GM19463 (cell line): ENCODE data around the gene RELT.

ENCODE experiments used
- ATAC-seq: cut with Tn5 transposase; IDR thresholded peaks from one replicate; pipeline ENCODE4 v1.9.1; 2021; ENCODE audit warnings: mild to moderate bottlenecking, moderate library complexity; ENCODE audit not compliant: unreplicated experiment

RELT gene

DNA sequence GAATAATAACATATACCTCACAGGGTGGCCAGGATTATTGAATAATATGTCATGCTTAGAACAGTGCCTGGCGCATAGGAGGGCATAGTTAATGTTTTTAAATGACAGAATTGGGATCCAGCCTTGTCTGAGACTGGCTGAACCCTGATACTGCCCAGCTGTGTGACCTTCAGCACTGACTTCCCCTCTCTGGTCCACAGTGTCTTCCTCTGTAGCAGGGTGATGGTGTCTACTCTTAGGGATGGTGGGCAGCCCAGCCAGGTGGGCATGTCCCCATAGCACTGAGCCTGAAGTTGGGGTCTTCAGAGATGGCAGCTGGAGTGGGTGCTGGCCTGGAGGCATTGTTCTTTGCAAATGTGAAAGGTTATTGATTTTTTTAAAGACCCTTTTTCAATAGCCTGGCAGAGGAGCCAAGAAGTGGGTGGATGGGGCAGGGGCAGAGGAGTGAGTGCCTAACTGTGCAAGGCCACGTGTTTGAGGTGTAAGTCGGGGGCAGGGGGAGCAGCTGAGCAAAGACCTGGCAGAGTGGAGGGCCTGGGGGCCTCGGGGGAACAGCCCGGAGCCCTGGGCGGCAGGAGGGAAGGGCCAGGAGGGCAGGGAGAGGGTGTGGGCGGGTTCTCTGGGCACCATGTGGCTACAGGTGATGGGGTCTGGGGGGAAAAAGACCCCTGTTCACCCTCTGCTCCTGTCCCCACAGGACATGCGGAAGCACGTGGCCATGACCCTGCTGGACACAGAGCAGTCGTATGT is 29.8 kb upstream of the RELT start:
- ATAC-seq = no peak

DNA sequence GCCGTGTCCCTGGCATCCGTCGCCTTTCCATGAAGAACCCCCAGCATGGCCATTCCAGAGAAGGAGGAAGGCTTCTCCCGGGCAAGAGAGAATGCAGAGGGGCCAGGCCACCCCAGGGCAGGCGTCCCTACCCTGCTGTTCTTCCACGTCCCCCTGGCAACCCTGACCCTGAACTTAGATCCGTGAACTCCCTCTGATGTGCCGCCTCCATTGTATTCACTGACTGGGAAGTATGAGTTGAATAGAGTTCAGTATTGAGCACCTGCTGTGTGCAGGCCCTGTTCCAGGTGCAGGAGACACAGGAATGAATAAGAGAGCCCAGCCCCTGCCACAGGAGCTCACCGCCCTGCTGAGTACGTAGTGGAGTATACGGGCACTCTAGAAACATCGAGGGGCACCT is 29.1 kb upstream of the RELT start:
- no peak for ATAC-seq

DNA sequence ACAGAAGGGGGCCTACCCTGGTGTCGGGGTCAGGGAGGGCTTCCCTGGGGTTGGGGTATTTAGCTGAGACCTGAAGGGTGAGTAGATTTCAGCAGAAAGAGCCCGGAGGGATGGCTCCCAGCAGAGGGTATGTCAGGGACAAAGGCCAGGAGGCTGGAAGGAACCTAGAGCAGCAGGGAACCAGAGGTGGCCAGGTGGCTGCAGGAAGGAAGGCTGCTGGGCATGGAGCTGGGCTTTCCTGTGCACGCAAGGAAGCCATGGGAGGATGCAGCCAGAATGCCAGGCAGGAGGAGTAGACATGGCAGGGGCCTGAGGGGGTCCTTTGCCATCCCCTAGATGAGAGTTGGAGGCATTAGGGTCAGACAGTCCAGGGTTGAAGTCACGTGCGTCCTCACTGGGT is 27.4 kb upstream of the RELT start:
- no peak for ATAC-seq

DNA sequence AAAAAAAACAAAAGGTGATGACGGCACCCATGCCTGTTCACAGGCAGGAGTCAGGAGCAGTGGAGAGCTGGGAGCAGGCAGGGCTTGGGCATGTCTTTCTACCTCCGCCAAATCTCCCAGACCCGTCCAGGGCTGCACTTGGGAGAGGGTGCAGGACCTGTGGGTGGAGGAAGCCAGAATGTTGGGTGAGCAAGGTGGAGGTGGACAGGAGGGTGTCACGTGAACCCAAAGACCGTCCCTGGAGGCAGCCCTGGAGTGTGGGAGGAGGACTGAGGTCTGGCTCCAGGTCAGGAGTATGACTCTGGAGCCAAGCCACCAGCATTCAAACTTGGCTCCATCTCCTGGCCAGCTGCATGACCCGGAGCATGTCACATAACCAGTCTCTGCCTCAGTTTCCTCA is 26.6 kb upstream of the RELT start:
- ATAC-seq = no peak

DNA sequence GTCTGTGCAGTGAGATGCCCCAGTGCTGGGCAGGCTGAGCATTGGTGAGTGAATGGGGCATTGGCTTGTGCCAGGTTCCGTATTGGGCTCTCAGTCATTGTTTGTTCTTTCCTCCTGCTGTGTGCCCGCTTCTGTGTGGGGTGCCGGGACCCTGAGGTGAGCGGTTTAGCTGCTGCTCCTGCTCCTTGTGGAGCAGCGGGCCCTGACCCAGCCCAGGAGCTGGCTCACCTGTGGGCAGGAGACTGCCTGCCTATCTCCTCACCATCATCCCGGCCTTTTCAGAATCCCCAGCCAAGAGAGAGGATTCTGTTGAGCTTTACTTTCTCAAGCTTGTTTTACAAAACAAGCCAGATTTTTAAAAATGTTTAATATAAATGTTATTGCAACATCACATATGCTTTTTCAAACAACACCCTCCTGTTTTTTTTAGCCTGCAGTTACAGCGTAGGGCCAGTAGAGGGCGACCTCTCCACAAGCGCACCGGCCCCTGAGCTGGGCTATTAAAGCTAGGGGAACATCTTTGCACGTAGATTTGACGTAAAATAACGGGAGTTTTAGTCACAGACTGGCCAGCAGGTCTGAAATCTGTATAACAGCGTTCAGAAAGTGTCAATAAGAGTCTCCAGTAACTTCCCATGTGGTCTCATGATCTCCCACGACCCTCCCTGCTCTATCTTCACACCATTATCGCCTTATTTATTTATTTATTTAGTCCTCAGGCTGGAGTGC is 25.1 kb upstream of the RELT start:
- ATAC-seq = no peak

DNA sequence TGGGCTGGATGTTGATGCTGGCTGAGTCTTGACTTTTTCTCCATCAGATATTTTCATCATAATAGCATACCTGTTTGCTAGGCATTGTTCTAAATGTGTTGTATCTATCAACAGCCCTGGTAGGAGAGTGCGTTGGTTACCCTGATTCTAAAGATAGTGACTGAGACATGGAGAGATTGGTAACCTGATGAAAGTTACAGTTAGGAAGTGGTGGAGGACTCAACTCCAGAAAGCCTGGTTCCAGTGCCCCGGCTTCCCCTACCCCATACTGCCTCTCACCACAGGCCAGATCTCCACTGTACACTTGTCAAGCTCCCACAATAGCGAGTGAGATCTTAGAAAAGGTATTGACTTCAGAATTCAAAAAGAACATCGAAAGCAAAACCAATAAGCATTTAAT is 22.8 kb upstream of the RELT start:
- ATAC-seq = no peak

DNA sequence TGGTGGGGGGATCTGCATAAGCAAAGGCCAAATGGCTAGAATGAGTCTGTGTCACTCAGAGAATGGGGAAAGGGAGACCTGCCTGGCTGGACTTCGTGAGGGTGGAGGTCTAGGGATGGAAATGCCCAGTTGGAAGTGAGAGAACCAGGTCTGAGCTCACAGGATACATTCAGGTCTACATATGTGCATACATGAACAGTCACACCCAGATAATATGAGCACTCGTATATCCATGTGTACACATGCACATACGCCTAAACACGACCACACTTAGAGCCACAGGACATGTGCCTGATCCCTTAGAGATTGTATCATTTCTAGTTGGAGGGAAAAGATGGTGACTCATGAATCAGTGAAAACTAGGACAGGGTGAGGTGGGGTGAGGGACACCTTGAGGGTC is 21.1 kb upstream of the RELT start:
- ATAC-seq = no peak

DNA sequence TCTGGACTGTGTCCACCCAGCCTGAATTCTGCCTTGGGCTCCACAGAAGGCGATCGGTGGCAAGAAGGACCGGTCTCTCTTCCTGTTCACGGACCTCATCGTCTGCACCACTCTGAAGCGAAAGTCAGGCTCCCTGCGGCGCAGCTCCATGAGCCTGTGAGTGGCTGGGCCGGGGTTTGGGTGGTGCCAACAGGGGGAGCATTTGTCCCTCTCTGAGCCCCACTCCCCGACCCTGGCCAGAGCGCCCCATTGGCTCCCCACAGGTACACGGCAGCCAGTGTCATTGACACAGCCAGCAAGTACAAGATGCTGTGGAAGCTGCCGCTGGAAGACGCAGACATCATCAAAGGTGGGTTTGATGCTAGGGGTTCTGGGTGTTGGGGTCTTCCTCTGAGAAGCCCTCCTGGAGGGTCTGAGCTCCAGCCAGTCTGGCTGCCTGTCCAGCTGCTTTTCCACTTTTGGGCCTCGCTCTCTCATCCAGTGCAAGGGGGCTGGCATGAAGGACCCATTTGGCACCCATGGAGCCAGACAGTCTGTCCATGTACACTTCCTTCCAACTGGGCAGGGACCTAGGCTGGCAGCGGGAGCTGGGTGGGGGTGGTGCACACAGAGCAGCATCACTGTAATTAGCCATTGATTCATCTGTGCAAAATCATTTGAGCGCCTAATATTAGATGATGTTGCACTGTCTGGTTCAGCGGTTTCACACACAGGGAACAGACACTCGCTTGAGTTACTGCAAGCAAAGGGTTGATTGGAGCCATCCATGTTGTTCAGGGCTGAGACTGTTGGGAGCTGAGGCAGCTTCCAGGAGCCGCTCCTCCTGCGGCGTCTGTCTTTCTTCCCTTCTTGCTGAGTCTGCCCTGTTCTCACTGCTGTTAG is 19.0 kb upstream of the RELT start:
- ATAC-seq = no peak

DNA sequence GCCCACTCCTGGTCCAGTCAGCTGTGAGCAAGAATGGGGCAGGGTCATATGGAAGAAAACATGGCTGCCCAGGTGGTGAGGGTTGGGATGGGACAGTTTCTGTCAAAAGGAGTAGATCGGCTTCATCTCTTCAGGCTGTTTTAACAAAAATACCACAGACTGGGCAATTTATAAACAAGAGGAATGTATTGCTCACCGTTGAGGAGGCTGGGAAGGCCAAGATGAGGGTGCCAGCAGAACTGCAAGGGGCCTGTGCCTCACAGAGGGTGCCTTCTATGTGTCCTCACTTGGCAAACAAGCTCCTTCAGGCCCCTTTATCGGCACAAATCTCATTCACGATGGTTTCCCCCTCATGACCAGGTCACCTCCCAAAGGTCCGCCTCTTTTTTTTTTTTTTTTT is 18.1 kb upstream of the RELT start:
- no peak for ATAC-seq

DNA sequence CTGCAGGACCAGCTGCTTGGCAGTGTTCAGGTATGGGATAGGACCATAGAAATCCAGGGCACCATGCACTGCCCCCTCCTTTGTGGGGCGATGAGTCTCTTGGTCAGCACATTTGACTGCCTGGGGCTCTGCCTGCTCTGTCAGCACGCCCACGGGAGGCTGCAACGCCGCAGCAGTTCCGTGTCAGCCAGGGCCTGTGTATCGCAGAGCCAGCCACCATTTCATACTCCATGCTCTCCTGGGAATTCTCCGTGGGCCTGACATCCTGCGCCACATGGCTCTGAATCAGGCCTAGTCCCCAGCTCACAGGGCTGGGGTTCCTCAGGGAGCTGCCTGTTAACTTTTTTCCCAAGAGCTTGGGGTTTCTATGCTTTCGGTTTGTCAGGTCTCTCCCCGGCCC is 16.9 kb upstream of the RELT start:
- no peak for ATAC-seq

DNA sequence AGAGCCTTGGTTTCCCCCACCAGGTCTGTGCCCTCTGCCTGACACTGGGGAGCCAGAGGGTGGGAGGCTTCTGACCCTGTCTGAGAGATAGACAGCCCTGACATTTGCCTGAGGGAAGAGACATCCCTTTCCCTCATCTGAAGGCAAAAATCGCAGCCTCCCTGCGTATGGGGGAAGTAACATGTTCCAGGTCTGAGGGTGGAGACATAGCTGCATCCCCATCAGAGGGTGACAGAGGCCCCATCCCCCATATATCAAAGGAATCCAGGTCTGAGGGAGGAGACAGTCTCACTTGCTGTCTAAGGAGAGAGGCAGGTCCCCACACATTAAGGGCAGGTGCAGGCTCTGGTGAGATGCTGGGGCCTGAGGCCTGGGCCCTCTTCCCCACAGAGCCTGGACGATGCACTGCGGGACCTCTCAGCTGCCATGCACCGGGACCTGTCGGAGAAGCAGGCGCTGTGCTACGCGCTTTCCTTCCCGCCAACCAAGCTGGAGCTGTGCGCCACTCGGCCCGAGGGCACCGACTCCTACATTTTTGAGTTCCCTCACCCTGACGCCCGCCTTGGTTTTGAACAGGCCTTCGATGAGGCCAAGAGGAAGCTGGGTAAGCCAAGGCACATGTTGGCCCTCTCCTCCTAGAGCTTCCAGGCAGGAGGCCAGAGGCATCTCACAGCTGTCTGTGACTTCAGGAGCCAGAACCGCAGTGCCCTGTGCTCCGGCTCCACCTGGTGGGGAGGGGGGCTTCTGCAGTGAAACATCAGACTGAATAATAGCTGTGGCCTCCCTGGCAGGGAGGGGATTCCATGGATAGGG is 16.1 kb upstream of the RELT start:
- no peak for ATAC-seq

DNA sequence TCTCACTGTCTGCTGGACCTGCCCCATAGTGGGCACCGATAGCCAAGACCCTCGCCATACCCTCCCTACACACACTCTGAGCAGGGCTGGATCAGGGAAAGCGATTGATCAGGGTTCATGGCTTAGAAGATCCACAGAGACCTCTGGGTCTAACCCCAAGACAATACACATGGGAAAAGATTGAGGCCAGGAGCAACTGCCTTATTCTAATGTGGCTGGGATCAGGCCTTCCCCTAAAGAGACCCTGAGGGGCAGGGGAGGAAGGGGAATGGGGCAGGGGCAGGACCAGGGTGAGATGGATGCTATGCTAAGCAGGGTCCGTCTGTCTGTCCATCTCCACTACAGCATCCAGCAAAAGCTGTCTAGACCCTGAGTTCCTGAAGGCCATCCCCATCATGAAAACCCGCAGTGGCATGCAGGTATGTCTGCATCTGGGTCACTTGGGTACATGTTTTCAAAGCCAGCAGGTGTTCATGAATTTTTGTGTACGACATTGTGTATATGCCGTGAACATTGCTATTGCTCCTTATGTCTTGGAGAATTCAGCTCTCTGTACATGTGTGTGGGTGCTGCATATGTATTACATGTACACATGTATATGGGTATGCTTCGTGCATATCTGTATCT is 15.3 kb upstream of the RELT start:
- no peak for ATAC-seq

DNA sequence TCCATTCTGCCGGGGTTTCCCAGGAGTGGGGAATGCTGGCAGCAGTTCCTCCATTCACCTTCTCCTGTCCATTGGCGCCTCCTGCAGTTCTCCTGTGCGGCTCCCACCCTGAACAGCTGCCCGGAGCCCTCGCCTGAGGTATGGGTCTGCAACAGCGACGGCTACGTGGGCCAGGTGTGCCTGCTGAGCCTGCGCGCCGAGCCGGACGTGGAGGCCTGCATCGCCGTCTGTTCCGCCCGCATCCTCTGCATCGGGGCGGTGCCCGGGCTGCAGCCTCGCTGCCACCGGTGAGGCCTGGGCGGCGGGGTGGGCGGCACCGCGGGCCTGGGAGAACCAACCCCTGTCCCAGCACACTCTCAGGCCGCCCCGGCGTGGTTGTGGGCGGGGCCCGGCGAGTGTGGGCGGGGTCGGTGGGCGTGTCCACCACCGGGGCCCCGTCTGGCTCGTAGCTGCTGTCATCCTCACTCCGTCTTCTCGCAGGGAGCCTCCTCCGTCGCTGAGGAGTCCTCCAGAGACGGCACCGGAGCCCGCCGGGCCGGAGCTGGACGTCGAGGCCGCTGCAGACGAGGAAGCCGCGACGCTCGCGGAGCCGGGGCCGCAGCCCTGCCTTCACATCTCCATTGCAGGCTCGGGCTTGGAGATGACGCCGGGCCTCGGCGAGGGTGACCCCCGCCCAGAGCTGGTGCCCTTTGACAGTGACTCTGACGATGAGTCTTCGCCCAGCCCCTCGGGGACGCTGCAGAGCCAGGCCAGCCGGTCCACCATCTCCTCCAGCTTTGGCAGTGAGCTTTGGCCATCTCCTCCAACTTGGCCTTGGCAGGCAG is 14.0 kb upstream of the RELT start:
- no peak for ATAC-seq

DNA sequence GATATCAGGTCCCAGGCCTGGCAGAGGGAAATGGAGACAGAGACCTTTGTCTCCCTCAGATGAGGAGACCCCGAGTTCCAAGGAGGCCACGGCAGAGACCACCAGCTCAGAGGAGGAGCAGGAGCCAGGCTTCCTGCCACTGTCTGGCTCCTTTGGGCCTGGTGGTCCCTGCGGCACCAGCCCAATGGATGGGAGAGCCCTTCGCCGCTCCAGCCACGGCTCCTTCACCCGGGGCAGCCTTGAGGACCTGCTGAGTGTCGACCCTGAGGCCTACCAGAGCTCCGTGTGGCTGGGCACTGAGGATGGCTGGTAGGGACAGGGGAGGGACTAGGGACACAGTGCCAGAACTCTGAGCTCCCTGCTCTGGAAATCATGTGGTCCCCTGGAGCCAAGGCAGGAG is 13.1 kb upstream of the RELT start:
- ATAC-seq = no peak

DNA sequence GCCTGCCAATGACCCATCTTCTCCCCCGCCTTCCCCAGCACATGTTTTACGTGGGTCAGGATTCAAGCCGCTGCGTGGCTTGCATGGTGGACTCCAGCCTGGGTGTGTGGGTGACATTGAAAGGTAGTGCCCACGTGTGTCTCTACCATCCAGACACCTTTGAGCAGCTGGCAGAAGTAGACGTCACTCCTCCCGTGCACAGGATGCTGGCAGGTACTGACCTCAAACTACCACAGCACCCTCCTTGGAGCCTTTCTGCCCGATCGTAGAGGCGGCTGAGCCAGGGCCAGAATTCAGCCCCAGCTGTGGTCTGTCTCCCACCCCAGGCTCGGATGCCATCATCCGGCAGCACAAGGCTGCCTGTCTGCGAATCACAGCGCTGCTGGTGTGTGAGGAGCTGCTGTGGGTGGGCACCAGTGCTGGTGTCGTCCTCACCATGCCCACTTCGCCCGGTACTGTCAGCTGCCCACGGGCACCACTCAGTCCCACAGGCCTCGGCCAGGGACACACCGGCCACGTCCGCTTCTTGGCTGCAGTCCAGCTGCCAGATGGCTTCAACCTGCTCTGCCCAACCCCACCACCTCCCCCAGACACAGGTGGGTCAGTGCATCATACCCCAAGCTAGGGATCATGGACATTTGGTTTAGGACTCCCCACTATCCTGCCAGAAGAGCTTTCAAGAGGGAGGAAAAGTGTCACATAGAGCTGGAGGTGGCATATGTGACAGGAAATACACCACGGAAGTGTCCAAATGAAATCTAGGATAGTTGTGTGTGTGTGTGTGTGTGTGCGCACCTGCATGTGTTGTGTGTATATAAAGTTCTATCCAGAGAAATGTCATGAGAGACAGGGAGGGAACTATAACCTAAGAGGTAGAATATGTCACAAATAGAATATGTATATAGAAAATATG is 10.6 kb upstream of the RELT start:
- ATAC-seq = no peak

DNA sequence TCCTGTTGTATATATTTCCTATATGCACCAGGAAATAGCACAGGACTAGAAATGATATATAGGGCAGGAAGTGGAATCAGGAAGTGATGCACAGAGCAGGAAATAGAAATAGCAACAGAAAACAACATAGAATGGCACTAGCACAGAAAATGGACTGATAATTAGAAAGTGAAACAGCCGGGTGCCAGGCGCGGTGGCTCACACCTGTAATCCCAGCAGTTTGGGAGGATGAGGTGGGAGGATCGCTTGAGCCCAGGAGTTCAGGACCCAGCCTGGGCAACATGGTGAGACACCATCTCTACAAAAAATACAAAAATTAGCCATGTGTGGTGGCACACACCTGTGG is 10.0 kb upstream of the RELT start:
- ATAC-seq = no peak

DNA sequence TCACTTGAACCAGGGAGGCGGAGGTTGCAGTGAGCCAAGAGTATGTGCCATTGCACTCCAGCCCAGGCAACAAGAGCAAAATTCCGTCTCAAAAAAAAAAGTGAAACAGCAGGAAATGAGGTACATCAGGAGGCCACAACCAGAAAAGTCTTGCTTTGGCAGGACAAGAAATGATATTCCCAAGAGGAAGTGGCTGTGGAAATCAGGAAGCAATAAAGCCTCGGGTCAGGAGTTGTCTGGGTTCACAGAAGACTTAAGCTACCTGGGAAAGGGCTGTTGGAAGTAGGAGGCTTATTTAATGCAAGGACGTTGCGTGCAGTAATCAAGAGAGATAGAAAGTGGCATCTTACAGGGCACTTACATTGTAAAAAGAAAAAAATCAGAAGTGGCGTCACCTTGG is 9.2 kb upstream of the RELT start:
- no peak for ATAC-seq

DNA sequence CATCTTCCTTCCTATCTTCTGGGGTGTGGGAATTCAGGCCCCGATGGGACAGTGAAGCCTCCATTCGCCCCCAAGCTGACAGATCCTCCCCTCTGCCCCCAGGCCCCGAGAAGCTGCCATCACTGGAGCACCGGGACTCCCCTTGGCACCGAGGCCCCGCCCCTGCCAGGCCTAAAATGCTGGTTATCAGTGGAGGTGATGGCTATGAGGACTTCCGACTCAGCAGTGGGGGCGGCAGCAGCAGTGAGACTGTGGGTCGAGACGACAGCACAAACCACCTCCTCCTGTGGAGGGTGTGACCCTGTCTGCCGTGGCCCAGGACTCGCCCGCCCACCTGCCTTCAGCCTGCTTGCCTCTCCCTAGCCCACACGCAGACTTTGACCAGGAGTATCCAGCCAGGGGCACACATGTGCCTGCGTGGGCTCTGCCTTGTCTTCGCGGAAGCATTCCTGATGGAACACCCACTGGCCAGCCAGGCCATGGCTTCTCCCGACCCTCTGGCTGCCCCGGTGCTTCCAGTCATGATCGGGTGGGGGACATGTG is 8.6 kb upstream of the RELT start:
- ATAC-seq = no peak
